Vagina (tissue), 2 donors: ENCODE data around the gene PIAS3. TPM values are rescaled to one million over a fixed set of nuclear protein-coding genes. Genes with fewer than 3 reads are reported as not detected.
"Not testable (repeated sequence)": the region's sequence is repeated elsewhere in the genome, so short reads cannot be mapped to it uniquely, and the experiment has no call there.

Source experiments
- DNase-seq, 2 donors: peaks; one replicate each; pipeline ENCODE4 v3.0.0-alpha.2; 2017; ENCODE audit errors: extremely low spot score in 2 of 2
- H3K27ac ChIP-seq: fragments of 200-600 bp; sonication (generic); one replicate; pipeline ENCODE4 v1.5.1; 2019
- H3K27me3 ChIP-seq: fragments of 200-600 bp; sonication (generic); one replicate; pipeline ENCODE4 v1.5.1; 2019
- H3K36me3 ChIP-seq, 2 donors: fragments of 200-600 bp; sonication (generic); one replicate each; pipeline ENCODE4 v1.5.1; 2017 to 2019
- H3K4me1 ChIP-seq: fragments of 200-600 bp; sonication (generic); one replicate; pipeline ENCODE4 v1.5.1; 2019
- H3K4me3 ChIP-seq, 2 donors: fragments of 200-600 bp; sonication (generic); 1 replicate in 1 of 2; 2 replicates in 1 of 2; pipeline ENCODE4 v1.5.1; 2016 to 2019
- H3K9me3 ChIP-seq: fragments of 200-600 bp; sonication (generic); one replicate; pipeline ENCODE4 v1.5.1; 2019
- CTCF ChIP-seq, 3 experiments: fragments of 450-650 bp in 2 of 3; fragments of 200-600 bp in 1 of 3; sonication (generic) in 1 of 3; IDR thresholded peaks; one replicate each; pipeline ENCODE4 v1.5.1; 2017 to 2019; ENCODE audit warnings: antibody characterized with exemption in 3 of 3, mild to moderate bottlenecking in 2 of 3, moderate library complexity in 2 of 3
- POLR2A ChIP-seq, 2 donors: fragments of 450-650 bp; IDR thresholded peaks; one replicate each; pipeline ENCODE4 v1.6.1; 2017; ENCODE audit warnings: antibody characterized with exemption in 2 of 2, mild to moderate bottlenecking in 2 of 2, moderate library complexity in 2 of 2
- POLR2AphosphoS5 ChIP-seq, 2 donors: sonication (generic); formaldehyde crosslinking; IDR thresholded peaks; one replicate each; pipeline ENCODE4 v1.9.0; 2017; ENCODE audit warnings: antibody characterized with exemption in 2 of 2, mild to moderate bottlenecking in 2 of 2, low read depth in 1 of 2; ENCODE audit not compliant: insufficient read depth in 1 of 2
- intact Hi-C: fragments of 100-400 bp; cut with DNase I; formaldehyde crosslinking; loops from one replicate; pipeline ENCODE4 v1.15.1; 2023
- total RNA-seq: library from RNA; depleted of rRNA; stranded (reverse); fragments of >200 nt; gene quantifications from one replicate; pipeline ENCODE4 v1.2.3, GENCODE V29; 2016

Gene PIAS3
- total RNA-seq, 1 donor from 2014 or later, result 40.5 TPM

GRCh38 chr1:145812977-145813810 lies 45.7 kb downstream of the PIAS3 start:
- DNase-seq, H3K4me1 ChIP-seq, H3K9me3 ChIP-seq, H3K36me3 ChIP-seq, H3K4me3 ChIP-seq, H3K27me3 ChIP-seq, intact Hi-C loops, H3K27ac ChIP-seq: not testable (repeated sequence)

- Histone ChIP-seq H3K4me3 (no peak overlapping the region), H3K27ac (no peak overlapping the region), H3K36me3 (no peaks in the 10 kb centered on the region), H3K9me3 (no peaks in the 10 kb centered on the region), H3K4me1 (peaks cover 42% of the 10 kb centered on the region), H3K27me3 (no peaks in the 10 kb centered on the region)
- DNase-seq, result no peak
- TF ChIP-seq POLR2A (IDR thresholded peaks at IDR 0.05) (no peak), POLR2AphosphoS5 (IDR thresholded peaks at IDR 0.05; ENCODE audit: insufficient read depth in 1 of 2, low read depth in 1 of 2) (no peak), CTCF (IDR thresholded peaks at IDR 0.05) (no peak)
- intact Hi-C loops, result no loop called here
Measured at GRCh38 chr1:145806844-145807243, 52.0 kb downstream of the PIAS3 start.

GRCh38 chr1:145806408-145806807 lies 52.5 kb downstream of the PIAS3 start:
- TF ChIP-seq CTCF (IDR thresholded peaks at IDR 0.05) (no peak), POLR2A (IDR thresholded peaks at IDR 0.05) (no peak), POLR2AphosphoS5 (IDR thresholded peaks at IDR 0.05; ENCODE audit: insufficient read depth in 1 of 2, low read depth in 1 of 2) (no peak)
- intact Hi-C loops, result no loop called here
- Histone ChIP-seq H3K27me3 (no peaks in the 10 kb centered on the region), H3K9me3 (no peaks in the 10 kb centered on the region), H3K4me3 (no peak overlapping the region), H3K4me1 (peaks cover 43% of the 10 kb centered on the region), H3K36me3 (no peaks in the 10 kb centered on the region), H3K27ac (no peak overlapping the region)
- no peak for DNase-seq

GRCh38 chr1:145805057-145805456 lies 53.8 kb downstream of the PIAS3 start:
- no peak overlapping the region for H3K27ac ChIP-seq
- H3K4me3 ChIP-seq, result no peak overlapping the region
- H3K4me1 ChIP-seq, result peaks cover 55% of the 10 kb centered on the region
- TF ChIP-seq POLR2AphosphoS5 (IDR thresholded peaks at IDR 0.05; ENCODE audit: insufficient read depth in 1 of 2, low read depth in 1 of 2) (no peak), POLR2A (IDR thresholded peaks at IDR 0.05) (no peak), CTCF (IDR thresholded peaks at IDR 0.05) (no peak)
- H3K36me3 ChIP-seq, result no peaks in the 10 kb centered on the region
- no peaks in the 10 kb centered on the region for H3K9me3 ChIP-seq
- DNase-seq, result no peak
- intact Hi-C loops, result no loop called here
- H3K27me3 ChIP-seq, result no peaks in the 10 kb centered on the region

GRCh38 chr1:145804235-145805045 lies 54.4 kb downstream of the PIAS3 start:
- Histone ChIP-seq H3K36me3 (no peaks in the 10 kb centered on the region), H3K27me3 (no peaks in the 10 kb centered on the region), H3K4me3 (no peak overlapping the region), H3K9me3 (no peaks in the 10 kb centered on the region), H3K27ac (no peak overlapping the region), H3K4me1 (peaks cover 55% of the 10 kb centered on the region)
- intact Hi-C loops, result no loop called here
- DNase-seq, result no peak
- TF ChIP-seq POLR2AphosphoS5 (IDR thresholded peaks at IDR 0.05; ENCODE audit: insufficient read depth in 1 of 2, low read depth in 1 of 2) (no peak), POLR2A (IDR thresholded peaks at IDR 0.05) (no peak), CTCF (IDR thresholded peaks at IDR 0.05) (no peak)
